WERI-Rb-1 (cell line): ENCODE data around the gene ABCD1.

Experiments
- DNase-seq: peaks from one replicate; pipeline ENCODE4 v3.0.0-alpha.2; 2020
- H3K27ac ChIP-seq: fragments of 250-450 bp; sonication (Bioruptor Pico); 2 replicates; pipeline ENCODE4 v1.5.1; 2020; ENCODE audit warnings: mild to moderate bottlenecking, moderate library complexity
- H3K27me3 ChIP-seq: fragments of 250-450 bp; sonication (Bioruptor Pico); 2 replicates; pipeline ENCODE4 v1.5.1; 2021; ENCODE audit warnings: mild to moderate bottlenecking, low read depth, moderate library complexity; ENCODE audit not compliant: insufficient read depth, severe bottlenecking
- H3K36me3 ChIP-seq: fragments of 250-450 bp; sonication (Bioruptor Pico); 2 replicates; pipeline ENCODE4 v1.5.1; 2020; ENCODE audit warnings: mild to moderate bottlenecking, moderate library complexity
- H3K4me3 ChIP-seq: 2 replicates; pipeline ENCODE4 v1.5.1; 2011; ENCODE audit warnings: low read depth, mild to moderate bottlenecking, control low read depth, low read length
- H3K9me3 ChIP-seq: fragments of 250-450 bp; sonication (Bioruptor Pico); 2 replicates; pipeline ENCODE4 v1.5.1; 2021; ENCODE audit warnings: mild to moderate bottlenecking, moderate library complexity; ENCODE audit not compliant: severe bottlenecking
- TF ChIP-seq, protein P1 (sequence below): IDR thresholded peaks from 2 replicates; pipeline ENCODE4 v1.5.1; 2011; ENCODE audit warnings: low read depth, mild to moderate bottlenecking, control low read depth, inconsistent platforms, low read length

ABCD1 gene

DNA sequence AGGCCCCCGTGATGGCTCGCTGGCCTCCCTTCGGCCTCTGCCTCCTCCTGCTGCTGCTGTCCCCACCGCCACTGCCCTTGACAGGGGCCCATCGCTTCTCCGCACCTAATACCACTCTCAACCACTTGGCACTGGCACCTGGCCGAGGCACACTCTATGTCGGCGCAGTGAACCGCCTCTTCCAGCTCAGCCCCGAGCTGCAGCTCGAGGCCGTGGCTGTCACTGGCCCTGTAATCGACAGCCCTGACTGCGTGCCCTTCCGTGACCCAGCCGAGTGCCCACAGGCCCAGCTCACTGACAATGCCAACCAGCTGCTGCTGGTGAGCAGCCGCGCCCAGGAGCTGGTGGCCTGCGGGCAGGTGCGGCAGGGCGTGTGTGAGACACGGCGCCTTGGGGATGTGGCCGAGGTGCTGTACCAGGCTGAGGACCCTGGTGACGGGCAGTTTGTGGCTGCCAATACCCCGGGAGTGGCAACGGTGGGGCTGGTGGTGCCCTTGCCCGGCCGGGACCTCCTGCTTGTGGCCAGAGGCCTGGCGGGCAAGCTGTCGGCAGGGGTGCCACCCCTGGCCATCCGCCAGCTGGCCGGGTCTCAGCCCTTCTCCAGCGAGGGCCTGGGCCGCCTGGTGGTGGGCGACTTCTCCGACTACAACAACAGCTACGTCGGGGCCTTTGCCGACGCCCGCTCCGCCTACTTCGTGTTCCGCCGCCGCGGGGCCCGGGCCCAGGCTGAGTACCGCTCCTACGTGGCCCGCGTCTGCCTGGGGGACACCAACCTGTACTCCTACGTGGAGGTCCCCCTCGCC, 42.4 kb downstream of the ABCD1 start:
- DNase-seq, result peak; percentile 11
- Histone ChIP-seq H3K27ac (no peak overlapping the region), H3K4me3 (no peak overlapping the region)

GRCh38 chrX:153767674-153768055, 43.0 kb downstream of the ABCD1 start:
- no peak overlapping the region for H3K4me3 ChIP-seq
- no peaks in the 10 kb centered on the region for H3K9me3 ChIP-seq
- TF ChIP-seq, protein P1, sequence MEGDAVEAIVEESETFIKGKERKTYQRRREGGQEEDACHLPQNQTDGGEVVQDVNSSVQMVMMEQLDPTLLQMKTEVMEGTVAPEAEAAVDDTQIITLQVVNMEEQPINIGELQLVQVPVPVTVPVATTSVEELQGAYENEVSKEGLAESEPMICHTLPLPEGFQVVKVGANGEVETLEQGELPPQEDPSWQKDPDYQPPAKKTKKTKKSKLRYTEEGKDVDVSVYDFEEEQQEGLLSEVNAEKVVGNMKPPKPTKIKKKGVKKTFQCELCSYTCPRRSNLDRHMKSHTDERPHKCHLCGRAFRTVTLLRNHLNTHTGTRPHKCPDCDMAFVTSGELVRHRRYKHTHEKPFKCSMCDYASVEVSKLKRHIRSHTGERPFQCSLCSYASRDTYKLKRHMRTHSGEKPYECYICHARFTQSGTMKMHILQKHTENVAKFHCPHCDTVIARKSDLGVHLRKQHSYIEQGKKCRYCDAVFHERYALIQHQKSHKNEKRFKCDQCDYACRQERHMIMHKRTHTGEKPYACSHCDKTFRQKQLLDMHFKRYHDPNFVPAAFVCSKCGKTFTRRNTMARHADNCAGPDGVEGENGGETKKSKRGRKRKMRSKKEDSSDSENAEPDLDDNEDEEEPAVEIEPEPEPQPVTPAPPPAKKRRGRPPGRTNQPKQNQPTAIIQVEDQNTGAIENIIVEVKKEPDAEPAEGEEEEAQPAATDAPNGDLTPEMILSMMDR, result no peak
- no peaks in the 10 kb centered on the region for H3K36me3 ChIP-seq
- H3K27me3 ChIP-seq, result peaks cover 42% of the 10 kb centered on the region
- peak; percentile 6 for DNase-seq
- no peak overlapping the region for H3K27ac ChIP-seq

More for the DNA sequence above, 42.4 kb downstream of the ABCD1 start:
- Histone ChIP-seq H3K27me3 (peaks cover 47% of the 10 kb centered on the region), H3K36me3 (no peaks in the 10 kb centered on the region), H3K9me3 (no peaks in the 10 kb centered on the region)
- TF ChIP-seq, protein P1, result no peak

DNA sequence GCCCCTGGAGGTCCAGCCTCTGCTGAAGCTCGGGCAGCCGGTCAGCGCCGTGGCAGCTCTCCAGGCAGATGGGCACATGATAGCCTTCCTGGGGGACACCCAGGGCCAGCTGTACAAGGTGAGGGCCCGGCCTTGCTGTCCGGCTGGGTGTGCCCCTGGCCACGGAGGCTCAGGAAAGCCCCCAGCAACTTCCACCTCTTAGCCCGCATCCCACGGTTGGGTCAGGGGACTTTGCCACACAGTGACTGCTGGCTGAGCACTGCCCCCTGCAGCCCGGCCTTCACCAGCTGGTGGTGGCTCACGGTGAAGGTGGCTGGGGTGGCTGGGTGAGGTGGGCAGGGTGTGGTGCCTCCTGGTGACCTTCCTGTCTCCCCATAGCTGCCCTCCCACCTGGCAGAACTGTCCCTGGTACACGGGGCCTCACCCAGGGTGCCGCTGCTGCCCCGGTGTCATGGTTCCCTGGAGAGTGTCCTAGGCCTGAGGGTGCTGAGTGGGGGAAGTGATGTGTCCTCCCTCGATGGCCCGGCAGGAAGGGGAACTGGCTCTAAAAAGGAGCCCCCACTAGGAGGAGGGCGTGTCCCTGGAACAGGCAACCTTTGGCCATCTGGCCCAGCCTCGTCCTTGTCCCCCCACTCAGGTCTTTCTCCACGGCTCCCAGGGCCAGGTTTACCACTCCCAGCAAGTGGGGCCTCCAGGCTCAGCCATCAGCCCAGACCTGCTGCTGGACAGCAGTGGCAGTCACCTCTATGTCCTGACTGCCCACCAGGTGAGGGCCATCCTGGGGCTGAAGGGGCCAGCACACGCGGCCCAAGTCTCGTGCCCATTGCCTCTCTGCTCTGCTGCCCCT, 43.9 kb downstream of the ABCD1 start:
- Histone ChIP-seq H3K9me3 (no peaks in the 10 kb centered on the region), H3K27ac (no peak overlapping the region), H3K4me3 (no peak overlapping the region), H3K27me3 (peaks cover 43% of the 10 kb centered on the region), H3K36me3 (no peaks in the 10 kb centered on the region)
- TF ChIP-seq, protein P1, result peak; percentile 59
- peak; percentile 22 for DNase-seq

- TF ChIP-seq, protein P1, result no peak
- no peaks in the 10 kb centered on the region for H3K9me3 ChIP-seq
- peak; percentile 9 for DNase-seq
- H3K27ac ChIP-seq, result no peak overlapping the region
- no peaks in the 10 kb centered on the region for H3K36me3 ChIP-seq
- no peak overlapping the region for H3K4me3 ChIP-seq
- H3K27me3 ChIP-seq, result peaks cover 36% of the 10 kb centered on the region
Measured at GRCh38 chrX:153769158-153769864, 44.7 kb downstream of the ABCD1 start.

- no peak overlapping the region for H3K4me3 ChIP-seq
- TF ChIP-seq, protein P1, result no peak
- H3K27ac ChIP-seq, result no peak overlapping the region
- H3K36me3 ChIP-seq, result no peaks in the 10 kb centered on the region
- H3K9me3 ChIP-seq, result no peaks in the 10 kb centered on the region
- DNase-seq, result peak; percentile 9
- H3K27me3 ChIP-seq, result peaks cover 29% of the 10 kb centered on the region
Measured at GRCh38 chrX:153769865-153770600, 45.4 kb downstream of the ABCD1 start.
